Mucosa of gallbladder (tissue), 1 donor: ENCODE measurements around the gene HIVEP2. TPM values are rescaled to one million over a fixed set of nuclear protein-coding genes. Genes with fewer than 3 reads are reported as not detected.

Experiments
- DNase-seq: peaks from one replicate; pipeline ENCODE4 v3.0.0-alpha.2; 2020; ENCODE audit warnings: low spot score
- total RNA-seq: library from RNA; stranded (reverse); gene quantifications from one replicate; pipeline ENCODE4 v1.2.1, GENCODE V29; 2021
- donor health status: DM: no; HTN: no; CAD: no.

The HIVEP2 gene
- total RNA-seq, 1 donor from 2014 or later: 16.5 TPM

DNA sequence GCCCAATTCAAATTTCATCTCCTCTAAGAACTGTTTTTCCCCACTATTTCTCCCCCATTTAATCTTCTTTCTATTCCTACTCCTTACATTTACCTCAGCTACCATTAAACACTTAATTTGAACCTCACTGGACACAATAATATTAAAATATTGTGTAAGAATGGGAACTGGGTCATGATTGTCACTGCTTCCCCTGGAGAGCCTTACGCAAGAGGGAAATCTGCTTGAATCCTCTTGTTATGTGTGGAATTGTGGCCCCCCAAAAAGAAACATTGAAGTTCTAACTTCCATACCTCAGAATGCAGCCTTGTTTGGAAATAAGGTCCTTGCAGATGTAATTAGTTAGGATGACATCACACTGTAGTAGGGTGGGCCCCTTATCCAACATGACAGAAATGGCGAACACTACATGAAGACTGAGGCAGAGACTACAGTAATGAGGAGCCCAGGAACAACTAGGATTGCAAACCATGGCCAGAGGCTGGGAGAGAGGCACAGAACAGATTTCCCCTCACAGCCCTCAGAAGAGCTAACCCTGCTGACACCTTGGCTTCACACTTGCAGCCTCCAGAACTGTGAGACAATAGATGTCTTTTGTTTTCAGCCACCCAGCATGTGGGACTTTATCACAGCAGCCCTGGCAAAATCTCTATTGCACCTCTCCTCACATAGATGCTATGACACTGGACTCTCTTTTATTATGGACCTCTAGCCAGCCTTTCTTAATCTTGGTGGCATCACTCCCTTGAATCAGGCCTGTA is 29.9 kb downstream of the HIVEP2 start:
- no peak for DNase-seq

GRCh38 chr6:142914369-142914768 is 30.6 kb downstream of the HIVEP2 start:
- DNase-seq: no peak

DNA sequence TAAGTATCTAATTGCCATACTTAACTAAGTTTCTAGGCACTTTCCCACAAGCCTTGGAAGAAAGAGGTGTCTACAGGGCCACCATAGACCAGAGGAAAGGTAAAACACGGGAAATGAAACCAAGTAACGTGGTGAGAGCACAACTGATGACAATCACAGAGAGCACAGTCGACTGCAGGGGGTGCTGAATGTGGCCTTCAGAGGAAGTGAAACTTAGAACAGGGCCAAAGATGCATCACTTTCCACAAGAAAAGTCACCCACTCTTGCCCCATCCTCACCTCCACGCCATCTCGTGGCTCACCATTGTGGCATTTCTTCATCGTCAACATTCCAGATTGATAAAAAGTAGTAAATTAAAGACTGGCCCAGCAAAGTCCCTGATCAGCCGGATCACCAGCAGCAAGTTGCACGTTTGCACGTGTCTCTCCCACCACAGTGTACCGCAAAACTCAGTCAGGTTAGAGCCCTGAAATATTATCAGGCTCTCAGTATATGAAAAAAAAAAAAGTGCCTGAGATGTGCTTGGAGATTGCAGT is 31.4 kb downstream of the HIVEP2 start:
- peak; percentile 30 for DNase-seq

DNA sequence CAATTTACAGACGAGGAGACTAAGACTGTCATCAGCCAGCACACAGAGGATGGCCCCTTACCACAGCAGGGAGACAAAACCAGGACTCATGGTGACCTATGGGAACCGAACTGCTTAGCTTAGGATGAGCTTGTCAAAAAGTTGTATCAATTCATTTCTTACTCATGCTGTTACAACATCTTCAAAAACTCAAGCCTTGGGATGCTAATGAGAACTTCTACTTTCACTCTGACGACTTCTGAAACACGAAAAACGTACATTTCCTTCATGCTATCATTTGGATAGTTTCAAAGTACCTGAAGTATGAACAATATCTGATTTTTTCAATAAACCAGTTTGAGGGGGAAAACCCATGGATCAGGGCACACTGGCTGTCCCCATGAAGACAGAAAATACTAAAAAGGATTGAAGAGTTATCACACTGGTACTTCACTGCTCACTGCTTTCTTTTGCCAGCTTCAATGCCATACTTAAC is 31.9 kb downstream of the HIVEP2 start:
- no peak for DNase-seq

DNA sequence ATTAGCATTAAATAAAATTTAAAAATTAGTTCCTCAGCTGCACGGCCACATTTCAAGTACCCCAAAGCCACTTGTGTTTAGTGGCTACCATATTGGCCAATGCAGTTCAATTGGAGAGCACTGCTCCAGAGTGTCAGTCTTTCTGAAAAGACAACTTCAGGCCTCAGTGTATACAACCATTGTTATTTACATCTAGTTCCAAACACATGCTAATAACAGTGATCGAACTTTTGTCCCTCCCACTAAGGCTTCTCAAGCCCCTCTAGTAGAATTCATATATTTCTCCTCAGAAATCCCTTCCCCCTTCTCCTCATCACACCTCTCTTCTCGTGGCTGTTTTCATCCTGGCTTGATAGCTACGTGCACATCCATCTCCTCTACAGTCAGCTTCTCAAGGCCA is 32.9 kb downstream of the HIVEP2 start:
- DNase-seq: no peak

- DNase-seq: no peak
Observed at GRCh38 chr6:142911430-142911829, 33.5 kb downstream of the HIVEP2 start.

GRCh38 chr6:142909686-142910085 is 35.3 kb downstream of the HIVEP2 start:
- no peak for DNase-seq

- no peak for DNase-seq
Observed at GRCh38 chr6:142908235-142908634, 36.7 kb downstream of the HIVEP2 start.

- no peak for DNase-seq
Observed at GRCh38 chr6:142907544-142907943, 37.4 kb downstream of the HIVEP2 start.

GRCh38 chr6:142906945-142907470 is 38.0 kb downstream of the HIVEP2 start:
- DNase-seq: no peak

GRCh38 chr6:142903812-142904211 is 41.2 kb downstream of the HIVEP2 start:
- DNase-seq: no peak

- peak; percentile 55 for DNase-seq
Observed at GRCh38 chr6:142902636-142903053, 42.3 kb downstream of the HIVEP2 start.

- DNase-seq: no peak
Observed at GRCh38 chr6:142901611-142902010, 43.4 kb downstream of the HIVEP2 start.

GRCh38 chr6:142900227-142900971 is 44.6 kb downstream of the HIVEP2 start:
- DNase-seq: no peak

- no peak for DNase-seq
Observed at GRCh38 chr6:142898927-142899895, 45.8 kb downstream of the HIVEP2 start.

GRCh38 chr6:142897659-142898058 is 47.3 kb downstream of the HIVEP2 start:
- DNase-seq: no peak

- DNase-seq: no peak
Observed at GRCh38 chr6:142896732-142897131, 48.2 kb downstream of the HIVEP2 start.

DNA sequence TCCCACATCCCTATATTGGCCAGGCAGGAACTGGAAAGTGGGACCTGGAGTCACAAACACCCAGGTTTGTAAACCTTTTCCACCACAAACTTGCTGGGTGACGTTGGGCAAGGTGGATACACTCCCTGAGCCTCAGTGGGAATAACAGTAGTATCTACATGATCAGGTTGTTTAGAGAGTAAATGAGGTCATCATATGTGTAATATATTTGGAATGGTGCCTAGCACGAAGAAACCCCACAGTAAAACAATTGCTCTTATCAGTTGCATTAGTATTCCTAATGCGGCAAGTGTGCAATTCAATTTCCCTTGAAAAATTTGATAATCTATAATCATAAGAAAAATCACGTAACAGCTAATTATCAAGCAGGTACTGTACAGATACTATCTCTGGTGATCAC is 51.9 kb downstream of the HIVEP2 start:
- DNase-seq: no peak

- DNase-seq: no peak
Observed at GRCh38 chr6:142892254-142893021, 52.5 kb downstream of the HIVEP2 start.

GRCh38 chr6:142891454-142891853 is 53.5 kb downstream of the HIVEP2 start:
- no peak for DNase-seq

- no peak for DNase-seq
Observed at GRCh38 chr6:142888456-142888855, 56.5 kb downstream of the HIVEP2 start.
